Trophoblast cell (in vitro differentiated cells and primary cell): ENCODE results near the gene PIBF1.
A peak's percentile ranks its signal among the peaks of the same experiment; 100 is the strongest.

Source experiments
- DNase-seq, 2 donors: peaks; one replicate each; pipeline ENCODE4 v3.0.0-alpha.2; 2016
- H2AFZ ChIP-seq: 2 replicates; pipeline ENCODE4 v1.6.1; 2013; ENCODE audit warnings: low read length, moderate library complexity, mild to moderate bottlenecking; ENCODE audit not compliant: insufficient read depth, poor library complexity
- H2AK5ac ChIP-seq: 2 replicates; pipeline ENCODE4 v1.6.1; 2013; ENCODE audit warnings: mild to moderate bottlenecking, low read length
- H2BK120ac ChIP-seq: 2 replicates; pipeline ENCODE4 v1.6.1; 2013; ENCODE audit warnings: low read length, mild to moderate bottlenecking, moderate library complexity; ENCODE audit not compliant: insufficient read depth, poor library complexity
- H2BK12ac ChIP-seq: 2 replicates; pipeline ENCODE4 v1.6.1; 2013; ENCODE audit warnings: mild to moderate bottlenecking, low read length, moderate library complexity
- H2BK5ac ChIP-seq: 2 replicates; pipeline ENCODE4 v1.6.1; 2013; ENCODE audit warnings: low read length, low read depth, moderate library complexity, mild to moderate bottlenecking; ENCODE audit not compliant: poor library complexity
- H3K14ac ChIP-seq: 2 replicates; pipeline ENCODE4 v1.6.1; 2013; ENCODE audit warnings: mild to moderate bottlenecking, low read length
- H3K18ac ChIP-seq: 2 replicates; pipeline ENCODE4 v1.6.1; 2013; ENCODE audit warnings: mild to moderate bottlenecking, low read length
- H3K23ac ChIP-seq: 2 replicates; pipeline ENCODE4 v1.6.1; 2013; ENCODE audit warnings: low read length
- H3K27ac ChIP-seq: 2 replicates; pipeline ENCODE4 v1.5.1; 2013; ENCODE audit warnings: low read depth, mild to moderate bottlenecking, inconsistent platforms, low read length, moderate library complexity
- H3K27me3 ChIP-seq: 2 replicates; pipeline ENCODE4 v1.6.1; 2013; ENCODE audit warnings: inconsistent platforms, mild to moderate bottlenecking, low read length, moderate library complexity; ENCODE audit not compliant: insufficient read depth
- H3K36me3 ChIP-seq, 2 experiments: 1 replicate in 1 of 2; 2 replicates in 1 of 2; pipeline ENCODE4 v1.6.1; 2013; ENCODE audit warnings: low read length in 2 of 2, mild to moderate bottlenecking in 2 of 2, moderate library complexity in 1 of 2; ENCODE audit not compliant: insufficient read depth in 2 of 2, control insufficient read depth in 1 of 2
- H3K4ac ChIP-seq: 2 replicates; pipeline ENCODE4 v1.6.1; 2013; ENCODE audit warnings: low read depth, mild to moderate bottlenecking, low read length, moderate library complexity
- H3K4me1 ChIP-seq, 2 experiments: 1 replicate in 1 of 2; 2 replicates in 1 of 2; pipeline ENCODE4 v1.6.1; 2013; ENCODE audit warnings: low read length in 2 of 2, mild to moderate bottlenecking in 2 of 2, moderate library complexity in 1 of 2; ENCODE audit not compliant: insufficient read depth in 2 of 2, control insufficient read depth in 1 of 2
- H3K4me2 ChIP-seq: 2 replicates; pipeline ENCODE4 v1.6.1; 2013; ENCODE audit warnings: inconsistent platforms, mild to moderate bottlenecking, low read length, moderate library complexity
- H3K4me3 ChIP-seq: 2 replicates; pipeline ENCODE4 v1.5.1; 2013; ENCODE audit warnings: mild to moderate bottlenecking, low read depth, low read length, inconsistent platforms
- H3K79me1 ChIP-seq: one replicate; pipeline ENCODE4 v1.6.1; 2013; ENCODE audit warnings: low read length
- H3K79me2 ChIP-seq: 2 replicates; pipeline ENCODE4 v1.6.1; 2013; ENCODE audit warnings: low read length, mild to moderate bottlenecking; ENCODE audit not compliant: control insufficient read depth, insufficient read depth, poor library complexity
- H3K9ac ChIP-seq: 2 replicates; pipeline ENCODE4 v1.6.1; 2013; ENCODE audit warnings: mild to moderate bottlenecking, low read length
- H3K9me3 ChIP-seq: 2 replicates; pipeline ENCODE4 v1.6.1; 2013; ENCODE audit warnings: low read depth, mild to moderate bottlenecking, control low read depth, inconsistent platforms, low read length; ENCODE audit not compliant: insufficient read depth
- H4K12ac ChIP-seq: 2 replicates; pipeline ENCODE4 v1.6.1; 2013; ENCODE audit warnings: low read depth, mild to moderate bottlenecking, low read length, moderate library complexity
- H4K8ac ChIP-seq: 2 replicates; pipeline ENCODE4 v1.6.1; 2013; ENCODE audit warnings: low read depth, mild to moderate bottlenecking, low read length, moderate library complexity
- H4K91ac ChIP-seq: one replicate; pipeline ENCODE4 v1.6.1; 2013; ENCODE audit warnings: low read depth, mild to moderate bottlenecking, low read length, moderate library complexity
- WGBS: extraction: QIAGEN DNeasy Blood & Tissue Kit; methylation state at CpG from one replicate; pipeline ENCODE4 v1.1.7; 2013; ENCODE audit warnings: missing lambda C conversion rate; ENCODE audit not compliant: insufficient read length, insufficient coverage; ENCODE audit errors: extremely low coverage; 5-methylcytosine and 5-hydroxymethylcytosine counted together

The PIBF1 gene

DNA sequence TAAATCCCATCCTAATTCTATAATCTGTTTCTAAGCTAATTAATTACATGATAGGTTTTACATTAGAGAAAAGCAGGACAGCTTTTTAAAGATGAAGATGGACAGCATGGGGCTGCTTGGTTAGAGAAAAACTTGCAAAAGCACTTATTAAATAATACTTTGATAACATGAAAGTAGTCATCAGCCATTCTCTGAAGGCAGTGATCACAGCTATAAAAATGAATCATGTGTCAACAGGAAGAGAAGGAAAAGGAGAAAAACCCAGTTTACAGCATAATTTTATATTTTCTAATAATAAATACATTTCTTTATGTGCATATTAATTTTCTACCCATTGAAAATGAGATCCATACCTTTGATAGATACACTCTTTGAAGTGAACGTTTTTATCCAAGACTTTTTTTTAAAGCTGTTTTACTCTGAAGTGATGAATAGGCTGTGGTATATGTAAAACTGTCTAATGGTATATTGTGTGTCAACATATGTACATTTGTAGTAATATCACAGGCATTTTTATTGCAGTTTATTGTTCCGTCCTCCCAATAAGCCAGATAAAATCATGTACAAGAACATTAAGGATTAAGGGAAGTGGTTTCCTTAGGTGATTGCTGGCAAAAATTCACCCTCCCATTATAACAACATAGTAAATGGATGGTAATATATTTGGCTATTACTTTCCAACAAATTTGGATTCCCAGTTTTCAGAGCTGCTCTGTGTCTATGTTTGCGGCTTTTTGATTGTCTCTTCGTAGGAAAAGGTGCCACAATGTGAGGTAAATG, 275.5 kb downstream of the PIBF1 start:
- no CpG with 5 or more reads among the region's 4 CpGs for WGBS
- Histone ChIP-seq H3K14ac (no peak overlapping the region), H3K4me3 (no peak overlapping the region), H3K36me3 (peaks cover 5 to 8% of the 10 kb centered on the region in 2 experiments), H2BK120ac (no peak overlapping the region), H4K12ac (no peak overlapping the region), H3K79me1 (peaks cover 10% of the 10 kb centered on the region), H2BK12ac (no peak overlapping the region), H3K27me3 (no peaks in the 10 kb centered on the region), H3K4me1 (peaks cover 2 to 8% of the 10 kb centered on the region in 2 experiments), H3K18ac (no peak overlapping the region), H2AFZ (no peak overlapping the region), H2BK5ac (no peak overlapping the region), H3K4ac (no peak overlapping the region), H3K23ac (no peak overlapping the region), H3K9ac (no peak overlapping the region), H3K27ac (no peak overlapping the region), H3K4me2 (no peak overlapping the region), H4K8ac (no peak overlapping the region), H3K79me2 (peaks cover 9% of the 10 kb centered on the region), H4K91ac (no peak overlapping the region), H2AK5ac (no peak overlapping the region), H3K9me3 (no peaks in the 10 kb centered on the region)
- DNase-seq, result no peak

DNA sequence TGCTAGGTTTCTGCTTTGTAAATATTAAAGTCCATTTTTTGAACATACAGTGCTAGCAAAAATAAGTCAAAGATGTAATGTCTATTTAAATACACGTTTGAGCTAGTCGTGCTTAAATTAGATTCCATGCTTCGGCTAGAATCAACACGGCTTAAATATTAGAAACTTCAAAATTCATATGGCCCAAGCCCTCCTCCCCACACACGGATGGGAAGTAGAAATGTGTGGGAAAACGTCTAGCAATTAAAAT, 276.1 kb downstream of the PIBF1 start:
- no peak overlapping the region for H3K4me2 ChIP-seq
- H3K4me3 ChIP-seq, result no peak overlapping the region
- H4K91ac ChIP-seq, result no peak overlapping the region
- H3K9me3 ChIP-seq, result no peaks in the 10 kb centered on the region
- H3K27me3 ChIP-seq, result no peaks in the 10 kb centered on the region
- WGBS, result no CpG with 5 or more reads among the region's 6 CpGs
- H2BK120ac ChIP-seq, result no peak overlapping the region
- no peak for DNase-seq
- H4K8ac ChIP-seq, result no peak overlapping the region
- no peak overlapping the region for H2BK5ac ChIP-seq
- H3K23ac ChIP-seq, result no peak overlapping the region
- H3K14ac ChIP-seq, result no peak overlapping the region
- H3K79me2 ChIP-seq, result peaks cover 9% of the 10 kb centered on the region
- H2BK12ac ChIP-seq, result no peak overlapping the region
- no peak overlapping the region for H3K18ac ChIP-seq
- peaks cover 7 to 10% of the 10 kb centered on the region in 2 experiments for H3K36me3 ChIP-seq
- peaks cover 2 to 10% of the 10 kb centered on the region in 2 experiments for H3K4me1 ChIP-seq
- peaks cover 10% of the 10 kb centered on the region for H3K79me1 ChIP-seq
- H2AK5ac ChIP-seq, result no peak overlapping the region
- no peak overlapping the region for H3K9ac ChIP-seq
- H2AFZ ChIP-seq, result no peak overlapping the region
- H4K12ac ChIP-seq, result no peak overlapping the region
- H3K4ac ChIP-seq, result no peak overlapping the region
- no peak overlapping the region for H3K27ac ChIP-seq

DNA sequence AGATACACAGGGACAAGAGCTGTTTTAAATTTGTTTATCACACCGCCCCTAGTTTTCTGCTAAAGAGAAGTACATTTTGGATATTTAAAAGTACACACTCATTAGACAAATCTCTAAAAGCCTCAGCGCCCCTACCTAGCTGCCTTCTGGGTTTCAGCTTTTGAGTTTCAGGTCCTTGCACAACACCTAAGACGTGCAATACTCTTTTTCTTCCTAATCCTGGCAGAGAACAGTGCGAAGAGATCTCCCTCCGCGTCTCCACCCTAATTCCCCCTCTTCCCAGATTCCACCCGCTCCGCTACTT, 276.5 kb downstream of the PIBF1 start:
- Histone ChIP-seq H3K4me2 (peak overlapping the region; percentile 67), H3K36me3 (peaks cover 7 to 10% of the 10 kb centered on the region in 2 experiments), H3K4me3 (no peak overlapping the region), H2BK12ac (no peak overlapping the region), H2AFZ (no peak overlapping the region), H3K27me3 (no peaks in the 10 kb centered on the region), H2AK5ac (no peak overlapping the region), H3K23ac (no peak overlapping the region), H4K91ac (no peak overlapping the region), H3K4me1 (peaks cover 2 to 10% of the 10 kb centered on the region in 2 experiments), H3K18ac (no peak overlapping the region), H3K9me3 (no peaks in the 10 kb centered on the region), H3K27ac (no peak overlapping the region), H3K4ac (no peak overlapping the region), H2BK120ac (no peak overlapping the region), H3K9ac (no peak overlapping the region), H3K79me2 (peaks cover 9% of the 10 kb centered on the region), H2BK5ac (no peak overlapping the region), H4K8ac (no peak overlapping the region), H3K79me1 (peaks cover 10% of the 10 kb centered on the region), H4K12ac (no peak overlapping the region), H3K14ac (no peak overlapping the region)
- no CpG with 5 or more reads among the region's 8 CpGs for WGBS
- no peak for DNase-seq

DNA sequence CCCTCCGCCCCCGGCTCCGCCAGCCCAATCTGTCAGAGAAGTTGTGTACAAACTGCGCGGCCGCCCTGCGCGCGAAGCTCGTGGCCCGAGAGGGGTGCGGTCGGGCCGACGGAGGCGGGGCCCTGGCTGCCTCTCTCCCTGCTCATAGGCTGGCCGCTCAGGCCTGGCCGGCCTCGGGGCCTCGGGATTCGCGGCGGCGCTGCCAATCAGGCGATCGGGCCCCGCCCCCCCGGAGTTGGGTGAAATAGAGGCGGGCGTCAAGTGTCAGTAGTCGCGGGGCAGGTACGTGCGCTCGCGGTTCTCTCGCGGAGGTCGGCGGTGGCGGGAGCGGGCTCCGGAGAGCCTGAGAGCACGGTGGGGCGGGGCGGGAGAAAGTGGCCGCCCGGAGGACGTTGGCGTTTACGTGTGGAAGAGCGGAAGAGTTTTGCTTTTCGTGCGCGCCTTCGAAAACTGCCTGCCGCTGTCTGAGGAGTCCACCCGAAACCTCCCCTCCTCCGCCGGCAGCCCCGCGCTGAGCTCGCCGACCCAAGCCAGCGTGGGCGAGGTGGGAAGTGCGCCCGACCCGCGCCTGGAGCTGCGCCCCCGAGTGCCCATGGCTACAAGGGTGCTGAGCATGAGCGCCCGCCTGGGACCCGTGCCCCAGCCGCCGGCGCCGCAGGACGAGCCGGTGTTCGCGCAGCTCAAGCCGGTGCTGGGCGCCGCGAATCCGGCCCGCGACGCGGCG, 277.0 kb downstream of the PIBF1 start, which contains the start of gene KLF5:
Gene KLF5 (plus strand): TSS at position 270 of the 724 bp plus-strand sequence. CDS start 323 bp downstream, at position 593.
- H3K4me2 ChIP-seq, result peak within 1 kb of the TSS; percentile 74
- peak within 1 kb of the TSS; percentile 54 for H3K27ac ChIP-seq
- peaks cover 7 to 10% of the 10 kb centered on the region in 2 experiments for H3K36me3 ChIP-seq
- H3K23ac ChIP-seq, result no peak within 1 kb of the TSS
- H3K79me1 ChIP-seq, result peaks cover 10% of the 10 kb centered on the region
- H2AFZ ChIP-seq, result peak within 1 kb of the TSS; percentile 63
- peak within 1 kb of the TSS; percentile 97 for H3K4me3 ChIP-seq
- H2BK5ac ChIP-seq, result peak within 1 kb of the TSS; percentile 45
- H2AK5ac ChIP-seq, result no peak within 1 kb of the TSS
- H4K12ac ChIP-seq, result peak within 1 kb of the TSS; percentile 39
- peak within 1 kb of the TSS; percentile 53 for H2BK12ac ChIP-seq
- peak; percentile 99 for DNase-seq
- peak within 1 kb of the TSS; percentile 76 for H3K4ac ChIP-seq
- peak within 1 kb of the TSS; percentile 94 for H3K14ac ChIP-seq
- H3K27me3 ChIP-seq, result no peaks in the 10 kb centered on the region
- H3K4me1 ChIP-seq, result peaks cover 0 to 8% of the 10 kb centered on the region in 2 experiments
- WGBS, result no CpG with 5 or more reads among the region's 93 CpGs
- H3K9me3 ChIP-seq, result no peaks in the 10 kb centered on the region
- H2BK120ac ChIP-seq, result peak within 1 kb of the TSS; percentile 80
- peak within 1 kb of the TSS; percentile 94 for H3K9ac ChIP-seq
- H3K18ac ChIP-seq, result peak within 1 kb of the TSS; percentile 94
- peaks cover 9% of the 10 kb centered on the region for H3K79me2 ChIP-seq
- H4K91ac ChIP-seq, result peak within 1 kb of the TSS; percentile 50
- peak within 1 kb of the TSS; percentile 76 for H4K8ac ChIP-seq
